ENCODE data around the gene DAO. TPM values are rescaled to one million over a fixed set of nuclear protein-coding genes. Genes with fewer than 3 reads are reported as not detected.

The DAO gene
- total RNA-seq, 1 experiment from 2014 or later: not detected

DNA sequence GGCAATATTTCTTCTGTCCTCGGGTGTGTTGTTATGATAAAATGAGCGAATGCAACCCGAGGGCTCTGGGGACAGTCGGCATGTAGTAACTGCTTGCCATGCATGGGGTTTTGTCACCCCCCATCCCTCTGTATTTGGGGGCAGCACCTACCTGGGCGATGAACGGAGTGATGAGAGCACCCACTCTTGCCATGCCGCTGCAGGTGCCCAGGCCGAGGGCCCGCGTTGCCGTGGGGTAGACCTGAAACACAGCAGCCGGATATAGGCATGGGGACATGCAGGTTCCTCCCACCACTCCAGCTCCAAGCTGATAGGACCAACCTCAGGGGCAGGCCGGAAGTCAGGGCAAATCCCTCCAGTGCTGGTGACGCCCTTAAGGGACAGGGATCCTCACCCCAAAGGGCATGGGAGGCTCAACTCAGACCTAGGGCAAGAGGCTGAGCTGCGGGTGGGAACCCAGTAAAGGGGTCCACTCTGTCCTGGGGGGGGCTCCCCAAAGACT is 35.8 kb downstream of the DAO start:
- DNase-seq (ENCODE audit: extremely low read depth, low read depth): no peak

DNA sequence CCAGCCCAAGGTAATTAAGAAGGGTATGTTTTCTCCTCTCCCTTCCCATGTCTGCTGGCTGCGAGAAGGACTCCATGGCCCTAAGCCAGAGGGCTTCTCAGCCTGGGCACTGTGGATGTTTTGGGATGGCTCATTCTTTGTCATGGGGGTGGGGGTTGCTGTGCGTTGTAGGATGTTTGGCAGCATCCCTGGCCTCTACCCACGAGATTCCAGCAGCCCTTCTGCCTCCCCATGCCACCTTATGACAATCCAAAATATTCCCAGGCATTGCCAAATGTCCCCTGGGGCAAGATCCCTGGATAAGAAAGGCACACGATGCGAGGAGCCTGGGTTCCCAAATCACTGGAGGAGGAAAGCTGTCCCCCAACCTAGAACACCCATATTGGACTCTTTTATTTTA is 36.4 kb downstream of the DAO start:
- DNase-seq (ENCODE audit: extremely low read depth, low read depth): no peak

GRCh38 chr12:108918206-108918605 is 38.3 kb downstream of the DAO start:
- DNase-seq (ENCODE audit: extremely low read depth, low read depth): no peak

DNA sequence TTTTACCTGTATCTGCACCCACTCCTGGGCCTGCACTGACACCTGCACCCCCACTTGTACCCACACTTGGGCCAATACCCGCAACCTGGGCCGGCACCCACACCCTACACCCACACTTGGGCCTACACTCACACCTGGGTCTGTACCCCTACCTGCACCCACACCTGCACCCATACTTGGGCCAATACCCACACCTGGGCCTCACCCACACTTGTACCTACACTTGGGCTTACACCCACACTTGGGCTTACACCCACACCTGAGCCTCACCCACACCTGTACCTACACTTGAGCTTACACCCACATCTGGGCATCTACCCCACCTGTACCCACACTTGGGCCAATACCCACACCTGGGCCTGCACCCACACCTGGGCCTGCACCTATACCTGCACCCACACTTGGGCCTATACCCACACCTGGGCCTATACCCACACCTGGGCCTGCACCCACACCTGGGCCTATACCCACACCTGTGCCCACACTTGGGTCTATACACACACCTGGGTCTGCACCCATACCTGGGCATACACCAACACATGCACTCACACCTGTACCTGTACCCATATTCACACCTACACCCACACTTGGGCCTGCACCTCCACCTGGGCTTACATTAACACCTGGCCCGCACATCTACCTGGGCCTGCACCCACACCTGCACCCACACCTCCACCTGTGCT is 39.2 kb downstream of the DAO start:
- DNase-seq (ENCODE audit: extremely low read depth, low read depth): no peak

DNA sequence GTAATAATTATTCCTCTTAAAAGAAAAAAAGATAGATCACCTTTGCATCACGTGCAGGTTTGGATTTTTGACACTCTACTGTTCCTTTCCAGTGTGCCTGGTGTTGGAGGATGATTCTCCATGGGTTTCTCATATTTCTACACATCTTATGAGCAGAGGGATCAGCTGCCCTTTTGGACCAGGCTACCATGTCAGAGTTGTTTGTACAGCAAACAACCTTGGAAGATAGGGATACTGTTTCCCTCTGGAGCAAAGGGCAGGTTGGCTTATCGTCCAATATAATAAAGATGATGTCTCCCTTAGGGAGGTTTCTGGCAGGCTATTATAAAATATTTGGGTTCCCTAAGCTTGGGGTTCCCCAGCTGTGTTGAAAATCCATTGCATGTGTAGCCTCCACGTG is 42.1 kb downstream of the DAO start:
- DNase-seq (ENCODE audit: extremely low read depth, low read depth): no peak

- DNase-seq (ENCODE audit: extremely low read depth, low read depth): no peak
Measured at GRCh38 chr12:108922918-108923317, 43.0 kb downstream of the DAO start.

DNA sequence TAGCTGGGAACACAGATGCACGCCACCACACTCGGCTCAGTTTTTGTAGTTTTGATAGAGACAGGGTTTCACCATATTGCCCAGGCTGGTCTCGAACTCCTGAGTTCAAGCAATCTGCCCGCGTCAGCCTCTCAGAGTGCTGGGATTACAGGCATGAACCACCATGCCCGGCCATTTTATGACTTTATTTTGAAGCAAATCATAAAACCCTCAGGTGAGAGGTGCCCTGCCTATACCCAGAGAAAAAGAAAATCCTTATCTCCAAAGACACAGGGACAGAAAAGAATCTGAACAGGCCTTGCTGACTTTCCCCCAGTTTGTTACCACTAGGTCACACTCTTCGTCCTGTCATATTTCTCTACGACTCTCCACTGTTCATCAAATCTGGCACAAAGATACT is 48.8 kb downstream of the DAO start:
- DNase-seq (ENCODE audit: extremely low read depth, low read depth): no peak

DNA sequence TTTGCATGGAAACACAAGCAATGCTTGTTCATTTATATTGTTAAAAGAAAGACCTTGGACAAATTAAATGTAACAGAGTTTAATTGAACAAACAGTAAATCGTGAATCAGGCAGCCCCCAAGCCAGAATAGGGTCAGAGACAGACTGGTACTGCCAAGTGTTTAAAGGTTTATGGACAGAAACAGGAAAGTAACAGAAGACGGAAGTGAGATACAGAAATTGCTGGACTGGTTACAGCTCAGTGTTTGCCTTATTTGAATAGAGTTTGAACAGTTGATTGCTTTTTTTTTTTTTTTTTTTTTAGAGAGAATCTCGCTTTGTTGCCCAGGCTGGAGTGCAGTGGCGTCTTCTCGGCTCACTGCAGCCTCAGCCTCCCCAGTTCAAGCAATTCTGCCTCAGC is 50.3 kb downstream of the DAO start:
- DNase-seq (ENCODE audit: extremely low read depth, low read depth): no peak

GRCh38 chr12:108930756-108931155 is 50.9 kb downstream of the DAO start:
- no peak for DNase-seq (ENCODE audit: extremely low read depth, low read depth)

DNA sequence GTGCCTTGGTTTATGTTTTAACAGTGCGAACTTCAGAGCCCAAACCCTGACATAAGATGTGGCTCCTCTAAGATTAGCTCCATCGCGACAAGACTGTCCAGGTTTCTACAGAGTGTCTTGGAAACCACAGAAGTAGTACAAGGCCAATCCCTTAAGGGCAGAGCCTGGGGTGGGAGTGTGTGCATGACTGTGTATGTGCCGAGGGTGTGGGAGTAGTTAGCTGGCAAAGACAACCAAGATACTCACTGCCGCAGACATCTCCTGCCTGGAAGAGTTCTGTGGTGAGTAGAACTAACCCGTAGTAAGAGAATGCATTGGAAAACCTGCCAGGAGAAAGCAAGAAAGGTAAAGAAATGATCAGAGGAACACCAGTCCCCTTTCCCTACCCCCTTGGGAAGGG is 54.1 kb downstream of the DAO start:
- no peak for DNase-seq (ENCODE audit: extremely low read depth, low read depth)

DNA sequence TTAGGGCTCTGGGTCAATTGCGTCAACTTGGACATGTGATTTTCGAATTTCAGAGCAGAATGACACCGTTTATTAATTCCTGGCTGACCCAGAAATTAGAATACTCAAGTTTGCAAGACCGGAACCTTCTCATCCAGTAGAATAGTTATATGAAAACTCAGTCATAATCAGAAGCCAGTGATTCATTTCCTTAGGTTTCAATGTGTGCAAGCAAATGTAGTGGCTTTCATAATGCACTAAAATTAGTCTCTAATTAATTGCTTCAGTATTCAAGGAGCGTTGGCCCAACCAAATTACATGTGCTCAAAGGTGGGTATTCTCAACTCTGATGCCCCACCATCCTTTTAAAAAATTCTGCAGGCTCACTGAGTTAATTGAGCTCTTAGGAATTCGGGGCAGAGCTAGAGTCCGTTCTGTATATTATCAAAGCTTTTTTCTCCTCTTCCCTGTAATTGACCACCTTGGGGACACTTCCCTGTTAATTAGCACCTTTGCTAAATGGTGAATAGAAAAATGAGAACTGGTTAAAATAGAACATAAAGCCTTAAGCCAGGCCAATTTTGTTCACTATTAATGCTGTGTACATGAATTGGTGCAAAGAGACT is 55.4 kb downstream of the DAO start:
- no peak for DNase-seq (ENCODE audit: extremely low read depth, low read depth)

GRCh38 chr12:108938247-108938924 is 58.5 kb downstream of the DAO start:
- no peak for DNase-seq (ENCODE audit: extremely low read depth, low read depth)

- no peak for DNase-seq (ENCODE audit: extremely low read depth, low read depth)
Measured at GRCh38 chr12:108939594-108939993, 59.7 kb downstream of the DAO start.

DNA sequence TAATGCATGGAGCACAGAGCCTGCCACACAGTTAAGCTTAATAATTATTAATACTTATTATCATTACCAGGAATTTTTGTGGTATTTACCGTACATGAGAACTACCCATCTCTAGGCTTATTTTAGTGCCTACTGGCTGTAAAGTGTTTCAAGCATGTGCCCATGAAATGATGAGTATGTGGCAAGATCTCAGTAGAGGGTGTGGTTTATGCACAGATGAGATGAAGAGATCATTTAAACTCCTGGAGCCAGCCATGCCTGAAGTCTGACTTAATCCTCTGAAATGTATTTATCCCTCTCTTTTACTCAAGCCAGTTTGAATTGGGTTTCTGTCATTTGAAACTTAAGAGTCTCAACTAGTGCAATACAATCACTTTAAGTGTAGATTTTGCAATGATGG is 60.2 kb downstream of the DAO start:
- no peak for DNase-seq (ENCODE audit: extremely low read depth, low read depth)

GRCh38 chr12:108947097-108947496 is 67.2 kb downstream of the DAO start:
- no peak for DNase-seq (ENCODE audit: extremely low read depth, low read depth)

DNA sequence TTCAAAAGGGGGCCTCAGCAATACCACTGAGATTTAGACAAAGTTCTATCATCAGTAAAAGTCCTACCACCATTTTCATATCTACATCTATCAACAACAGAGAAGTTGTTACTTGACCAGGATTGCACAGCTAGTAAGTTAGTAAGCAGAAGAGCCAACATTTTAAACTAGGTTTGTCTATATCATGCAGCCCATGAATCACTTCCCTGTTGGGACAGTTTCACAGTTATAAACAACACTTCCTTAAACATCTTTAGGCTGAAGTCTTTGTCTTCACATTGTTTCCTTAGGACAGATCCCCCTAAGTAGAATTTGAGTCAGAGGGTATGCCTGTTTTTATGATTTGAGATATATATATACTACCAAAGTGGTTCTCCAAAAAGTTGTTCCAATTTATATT is 68.5 kb downstream of the DAO start:
- DNase-seq (ENCODE audit: extremely low read depth, low read depth): no peak

DNA sequence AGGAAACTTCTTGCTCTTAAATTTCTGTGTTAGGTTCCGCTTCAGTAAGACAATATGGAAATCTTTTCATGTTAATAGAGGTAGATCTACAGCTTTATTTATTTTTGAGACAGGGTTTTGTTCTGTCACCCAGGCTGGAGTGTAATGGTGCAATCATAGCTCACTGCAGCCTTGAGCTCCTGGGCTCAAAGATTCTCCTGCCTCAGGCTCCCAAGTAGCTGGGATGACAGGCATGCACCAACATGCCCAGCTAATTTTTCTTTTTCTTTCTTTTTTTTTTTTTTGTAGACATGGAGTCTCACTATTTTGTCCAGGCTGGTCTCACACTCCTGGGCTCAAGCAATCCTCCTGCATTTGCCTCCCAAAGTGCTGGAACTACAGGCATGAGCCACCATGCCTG is 70.1 kb downstream of the DAO start:
- no peak for DNase-seq (ENCODE audit: extremely low read depth, low read depth)

Small RNA genes lying within 50 kb of the gene (small RNA-seq; reads per million reads assigned to genes)
- gene MIR619 (0 reads per million in 2 experiments), gene RNU6-361P (0 reads per million in 2 experiments)

Other genes with a start within 250 kb of the DAO start
- not detected in 2 replicates for gene SELPLG, start 246.2 kb upstream of the DAO start, total RNA-seq (2014; rRNA removed; shearing (Covaris generic))
- gene CORO1C, start 148.6 kb upstream of the DAO start, total RNA-seq (2014; rRNA removed; shearing (Covaris generic)): 47.3 and 52.8 TPM in 2 replicates
- 13.9 and 19.0 TPM in 2 replicates for gene SSH1, start 22.5 kb upstream of the DAO start, total RNA-seq (2014; rRNA removed; shearing (Covaris generic))
- gene SVOP, start 141.0 kb downstream of the DAO start, total RNA-seq (2014; rRNA removed; shearing (Covaris generic)): not detected in 2 replicates
- gene USP30, start 172.5 kb downstream of the DAO start, total RNA-seq (2014; rRNA removed; shearing (Covaris generic)): 8.2 and 13.6 TPM in 2 replicates
- 26.1 and 35.1 TPM in 2 replicates for gene ALKBH2, start 213.4 kb downstream of the DAO start, total RNA-seq (2014; rRNA removed; shearing (Covaris generic))
- gene UNG, start 217.5 kb downstream of the DAO start, total RNA-seq (2014; rRNA removed; shearing (Covaris generic)): 21.0 and 23.7 TPM in 2 replicates
- 1.9 and 2.5 TPM in 2 replicates for gene ACACB, start 236.5 kb downstream of the DAO start, total RNA-seq (2014; rRNA removed; shearing (Covaris generic))